Renal pelvis (tissue), 4 donors: Measurements from ENCODE around the gene SYCE3. TPM values are rescaled to one million over a fixed set of nuclear protein-coding genes. Genes with fewer than 3 reads are reported as not detected.

Experiments
- DNase-seq: peaks from one replicate; pipeline ENCODE4 v3.0.0-alpha.2; 2013
- polyA plus RNA-seq, 3 donors: library from polyadenylated mRNA; unstranded; fragments of 120-200 nt; gene quantifications; one replicate each; pipeline ENCODE4 v1.2.1, GENCODE V29; 2013; ENCODE audit not compliant: insufficient read length in 3 of 3

Gene SYCE3
- polyA plus RNA-seq, 3 donors = 0.58 TPM; not detected in 2

DNA sequence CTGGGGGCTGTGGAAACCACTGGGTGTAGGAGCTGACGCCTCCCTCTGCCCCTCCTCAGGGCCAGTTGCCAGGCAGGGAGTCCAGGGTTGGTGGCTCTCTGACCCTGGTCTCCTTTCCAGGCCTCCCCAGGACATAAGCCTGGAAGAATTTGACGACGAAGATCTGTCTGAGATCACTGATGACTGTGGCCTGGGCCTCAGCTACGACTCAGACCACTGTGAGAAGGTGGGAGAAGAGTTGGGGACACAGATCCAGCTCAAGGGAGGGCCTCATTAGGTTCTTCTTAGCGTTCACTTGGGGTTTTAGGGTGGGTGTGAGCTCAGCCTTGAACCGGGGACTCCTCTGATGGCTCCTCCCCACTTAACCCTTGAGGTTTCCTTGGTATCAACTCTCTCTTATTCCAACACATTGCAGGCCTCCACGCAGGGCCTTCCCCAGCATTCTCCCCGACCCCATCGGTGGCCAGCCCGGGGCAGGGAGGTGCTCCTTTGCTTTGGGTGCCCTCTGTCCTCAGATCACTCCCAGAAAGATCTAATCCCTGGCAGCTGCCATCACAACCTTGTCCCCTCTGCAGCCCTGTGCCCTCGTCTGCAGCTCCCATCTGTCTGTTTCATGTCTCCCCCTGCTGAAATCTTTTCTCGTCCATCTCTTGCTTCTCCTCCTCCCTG lies 39.1 kb upstream of the SYCE3 start:
- DNase-seq = no peak

DNA sequence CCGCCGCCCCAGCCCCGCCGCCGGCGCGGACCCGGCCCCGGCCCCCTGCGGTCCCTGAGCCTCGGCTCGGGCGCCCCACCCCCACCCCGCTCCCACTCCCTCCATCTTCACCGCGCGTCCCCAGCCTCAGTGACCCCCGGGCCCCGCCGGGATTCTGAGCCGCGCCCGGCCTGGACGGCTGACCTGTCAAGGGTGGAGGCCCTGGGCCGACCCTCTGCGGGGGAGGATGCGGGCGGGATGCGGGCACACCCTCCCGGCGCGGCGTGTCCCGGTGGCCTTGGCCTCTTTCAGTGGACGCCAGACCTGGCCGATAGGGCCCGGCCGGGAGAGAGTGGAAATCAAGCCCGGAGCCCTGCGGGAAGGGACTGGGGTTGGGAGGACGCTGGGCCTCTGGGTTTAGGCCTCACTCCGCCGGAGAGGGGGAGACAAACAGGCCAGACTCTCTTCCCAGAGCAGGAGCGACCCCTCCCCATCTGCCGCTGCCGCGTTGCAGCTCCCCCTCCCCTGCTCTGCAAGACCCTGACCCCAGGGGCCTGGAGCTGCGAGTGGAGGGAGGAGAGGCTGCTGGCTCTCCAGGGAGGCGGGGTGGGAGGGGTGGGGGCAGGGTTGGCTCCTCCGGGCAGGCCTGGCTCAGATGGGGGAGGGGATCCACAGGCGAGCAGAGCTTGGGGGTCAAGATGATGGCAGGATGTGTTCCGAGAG lies 38.4 kb upstream of the SYCE3 start:
- no peak for DNase-seq

DNA sequence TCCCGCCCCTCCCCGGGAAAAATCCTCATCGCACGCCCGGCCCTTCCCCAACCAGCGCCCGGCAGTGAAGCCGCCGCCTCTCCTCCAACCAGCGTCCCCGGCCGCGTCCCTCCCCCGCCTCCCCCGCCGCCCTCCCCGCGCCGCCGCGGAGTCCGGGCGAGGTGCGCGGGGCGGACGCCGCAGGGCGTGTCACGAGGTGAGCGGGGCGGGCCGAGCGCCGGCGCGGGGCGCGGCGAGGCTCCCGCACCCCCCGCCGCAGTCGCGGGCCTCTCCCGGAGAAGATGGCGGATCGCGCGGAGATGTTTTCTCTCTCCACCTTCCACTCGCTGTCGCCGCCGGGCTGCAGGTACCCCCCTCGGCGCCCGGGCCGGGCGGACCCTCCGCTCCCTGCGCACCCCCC lies 37.8 kb upstream of the SYCE3 start, which contains the start of gene MAPK8IP2:
Gene MAPK8IP2 (plus strand): TSS at position 256 of the 400 bp plus-strand sequence. CDS start 26 bp downstream, at position 282.
- no peak for DNase-seq

DNA sequence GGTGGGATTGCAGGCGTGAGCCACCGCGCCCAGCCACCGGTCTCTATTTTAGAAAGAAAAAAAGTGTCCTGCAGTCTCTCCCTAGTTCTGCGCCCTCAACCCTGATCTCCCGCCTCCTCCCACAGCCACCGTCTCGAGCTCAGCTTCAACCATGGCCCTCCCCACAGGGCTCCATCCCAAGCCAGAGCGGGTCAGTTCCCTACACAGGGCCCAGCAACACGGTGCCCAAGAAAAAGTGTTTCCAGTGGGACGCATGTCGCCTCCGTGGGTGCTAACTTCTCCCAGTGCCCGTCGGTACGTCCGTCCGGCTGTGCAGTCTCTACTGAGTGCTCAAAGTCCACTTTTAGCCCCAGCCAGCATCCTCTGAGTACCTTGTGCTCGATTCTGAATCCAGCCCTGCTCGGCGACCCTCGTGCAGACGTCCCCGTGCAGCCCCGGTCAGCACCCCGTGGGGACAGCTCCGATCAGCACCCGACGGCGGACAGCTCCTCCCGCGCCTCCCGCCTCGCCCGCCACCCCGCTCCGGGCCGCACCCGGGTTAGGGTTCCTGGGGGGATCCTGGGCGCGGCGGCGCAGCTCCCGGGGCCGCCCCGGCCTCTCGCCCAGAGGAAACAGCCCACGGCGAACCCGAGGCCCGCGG lies 37.2 kb upstream of the SYCE3 start:
- DNase-seq = peak; percentile 49

DNA sequence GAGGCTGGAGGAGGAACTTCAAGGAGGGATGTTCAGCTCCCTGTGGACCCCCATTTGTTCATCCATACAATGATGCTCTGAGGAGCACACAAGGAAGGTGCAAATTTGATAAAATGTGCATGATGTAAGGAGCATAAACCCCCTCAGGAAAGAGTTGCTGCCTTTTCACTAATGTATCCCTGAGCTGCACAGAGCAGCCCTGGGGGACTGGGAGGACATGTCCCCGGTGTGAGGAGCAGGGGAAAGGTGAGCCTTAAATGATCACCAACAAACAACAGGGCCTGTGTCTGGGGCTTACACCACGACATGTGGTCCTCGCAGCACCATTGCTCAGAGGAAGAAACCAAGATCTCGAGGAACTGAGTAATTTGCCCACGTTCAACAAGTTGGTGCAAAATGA lies 34.4 kb upstream of the SYCE3 start:
- no peak for DNase-seq

DNA sequence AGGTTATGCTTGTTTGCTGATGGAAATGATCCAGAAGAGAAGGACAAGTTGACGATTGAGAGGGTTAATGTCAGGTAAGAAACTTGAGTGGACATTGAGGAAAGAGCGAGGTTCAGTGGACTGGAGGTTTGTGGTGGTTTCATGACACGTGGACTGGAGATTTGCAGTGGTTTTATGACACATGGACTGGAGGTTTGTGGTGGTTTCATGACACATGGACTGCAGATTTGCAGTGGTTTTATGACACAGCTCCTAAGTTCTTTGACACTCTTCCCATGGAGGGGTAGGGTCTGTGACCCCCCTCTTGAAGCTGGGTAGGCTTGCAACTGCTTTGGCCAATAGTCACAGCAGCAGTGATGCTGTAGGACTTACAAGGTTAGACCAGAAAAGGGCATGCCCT lies 32.5 kb upstream of the SYCE3 start:
- no peak for DNase-seq

DNA sequence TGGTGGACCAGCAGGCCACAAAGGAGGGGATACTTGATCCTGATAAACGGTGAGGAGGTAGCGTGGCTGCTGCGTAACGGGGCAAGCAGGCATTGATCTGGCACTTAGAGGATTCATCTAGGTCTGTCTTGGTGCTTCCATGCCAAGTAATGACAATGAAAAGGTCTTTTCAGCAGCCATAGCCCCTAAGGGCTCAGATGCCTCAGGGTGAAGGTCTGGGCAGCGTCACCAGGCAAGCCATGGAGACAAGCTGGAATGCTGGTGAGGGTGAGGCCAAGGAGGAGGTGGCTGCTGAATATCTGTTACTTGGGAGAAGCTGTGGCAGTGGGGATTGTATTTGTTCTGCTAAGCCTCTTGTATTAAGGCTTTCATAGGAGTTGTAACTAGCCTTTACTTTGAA lies 24.7 kb upstream of the SYCE3 start:
- DNase-seq = no peak

DNA sequence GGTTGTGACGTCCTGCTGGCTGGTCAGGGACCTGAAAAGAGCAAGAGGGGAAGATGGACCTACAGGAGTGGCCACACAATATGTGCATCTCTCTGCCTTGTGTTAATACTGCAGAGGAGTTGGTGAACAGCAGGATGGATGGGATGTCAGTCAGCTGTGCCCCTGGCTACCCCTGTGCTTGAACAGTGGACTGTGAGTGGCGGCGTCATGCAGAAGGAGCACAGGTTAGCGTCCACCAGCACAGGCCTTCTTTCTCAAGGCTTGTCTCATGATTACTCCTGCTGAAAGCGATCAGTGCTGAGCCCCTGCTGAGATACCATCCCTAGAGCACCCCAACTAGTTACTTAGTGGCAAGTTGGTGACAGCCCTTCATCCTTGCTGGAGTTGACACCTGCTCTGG lies 23.7 kb upstream of the SYCE3 start:
- no peak for DNase-seq

DNA sequence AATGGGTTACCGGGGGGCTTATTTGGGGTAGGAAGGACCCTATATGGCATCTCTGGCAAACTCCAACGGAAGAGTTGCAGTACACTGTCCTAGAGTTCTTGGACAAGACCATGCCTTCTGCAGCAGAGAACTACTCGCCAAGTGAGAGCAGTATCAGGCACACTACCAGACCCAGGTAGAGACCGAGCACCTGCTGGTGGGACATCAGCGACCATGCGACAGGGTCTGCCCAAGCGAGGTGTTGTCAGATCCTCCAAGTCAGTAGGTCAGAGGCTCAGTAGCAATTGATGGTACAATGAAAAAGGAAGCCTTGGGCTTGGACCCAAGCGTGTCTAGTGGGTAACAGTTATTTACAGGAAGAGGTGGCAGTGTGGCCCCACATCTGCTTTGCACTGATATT lies 23.1 kb upstream of the SYCE3 start:
- DNase-seq = no peak

DNA sequence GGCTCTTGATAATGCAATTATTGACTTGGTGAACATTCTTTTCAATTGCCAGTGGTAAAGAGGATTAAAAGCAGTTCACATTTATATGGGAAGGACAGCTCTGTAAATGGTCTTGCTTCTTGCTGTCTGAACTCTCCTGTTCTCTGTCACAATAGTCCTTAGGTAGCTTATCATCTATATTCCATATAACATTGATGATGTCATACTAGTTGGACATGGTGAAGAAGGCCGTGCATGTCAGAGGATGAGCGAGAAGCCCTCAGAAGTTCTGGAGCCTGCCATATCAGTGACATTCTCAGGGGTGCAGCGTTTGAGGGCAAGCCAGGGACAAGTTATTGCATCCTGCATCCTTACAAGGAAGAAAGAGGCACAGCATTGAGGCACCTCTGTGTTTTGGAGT lies 22.5 kb upstream of the SYCE3 start:
- DNase-seq = no peak

DNA sequence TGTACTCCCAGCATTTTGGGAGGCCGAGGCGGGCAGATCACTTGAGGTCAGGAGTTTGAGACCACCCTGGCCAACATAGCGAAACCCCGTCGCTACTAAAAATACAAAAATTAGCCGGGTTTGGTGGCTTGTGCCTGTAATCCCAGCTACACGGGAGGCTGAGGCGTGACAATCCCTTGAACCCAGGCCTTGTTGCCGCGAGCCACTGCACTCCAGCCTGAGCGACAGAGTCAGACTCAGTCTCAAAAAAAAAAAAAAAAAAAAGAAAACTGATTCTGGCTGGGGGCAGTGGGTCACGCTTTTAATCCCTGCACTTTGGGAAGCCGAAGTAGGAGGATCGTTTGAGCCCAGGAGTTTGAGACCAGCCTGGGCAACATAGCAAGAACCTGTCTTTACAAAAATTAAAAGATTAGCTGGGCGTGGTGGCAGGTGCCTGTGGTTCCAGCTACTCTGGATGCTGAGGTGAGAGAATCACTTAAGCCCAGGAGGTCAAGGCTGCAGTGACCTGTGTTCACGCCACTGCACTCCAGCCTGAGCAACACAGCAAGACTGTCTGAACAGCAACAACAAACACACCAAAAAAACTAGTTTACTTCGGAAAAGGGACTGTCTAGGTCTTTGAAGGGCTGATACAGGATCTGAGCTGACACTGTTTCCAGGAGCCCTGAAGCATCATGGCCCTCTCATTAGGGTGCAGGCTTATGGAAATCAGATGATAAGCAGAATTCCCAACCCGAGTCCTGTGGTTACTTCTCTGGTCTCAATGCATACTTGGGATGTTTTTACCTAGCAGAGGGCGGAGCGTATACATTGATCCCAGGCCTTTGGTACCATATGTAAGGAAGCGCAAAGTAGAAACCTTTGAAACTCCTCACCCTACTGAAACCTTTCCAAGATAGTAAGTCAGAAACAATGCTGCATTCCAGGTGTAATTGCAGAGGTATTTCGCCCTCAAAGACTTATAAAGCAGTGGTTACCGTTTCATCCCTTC lies 21.7 kb upstream of the SYCE3 start:
- no peak for DNase-seq

DNA sequence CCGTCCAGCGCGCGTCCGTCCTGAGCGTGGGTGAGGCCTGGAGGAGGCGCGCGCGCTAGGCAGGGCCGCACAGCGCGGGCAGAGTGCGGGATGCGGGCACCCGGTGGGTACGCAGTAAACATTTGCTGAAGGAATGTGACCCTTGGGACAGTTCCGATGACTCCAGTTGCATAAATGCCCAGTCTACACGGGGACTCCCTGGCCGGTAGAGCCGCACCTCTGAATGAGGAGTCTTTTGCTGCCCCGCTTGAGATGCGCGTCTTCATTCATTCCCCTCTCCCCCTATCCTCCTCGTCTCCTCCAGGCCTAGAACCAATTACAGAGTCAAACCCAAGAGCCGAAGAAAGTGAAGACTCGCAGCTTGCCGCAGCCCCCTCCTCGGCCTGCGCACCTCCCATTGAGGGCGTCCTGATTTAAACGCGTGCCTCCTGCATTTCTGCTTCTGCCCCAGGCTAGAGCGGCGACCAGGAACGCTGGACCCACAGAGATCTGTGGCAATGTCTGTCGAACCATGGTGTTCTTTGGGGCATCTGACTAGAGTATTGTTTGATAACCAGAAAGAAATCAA lies 20.7 kb upstream of the SYCE3 start:
- no peak for DNase-seq

DNA sequence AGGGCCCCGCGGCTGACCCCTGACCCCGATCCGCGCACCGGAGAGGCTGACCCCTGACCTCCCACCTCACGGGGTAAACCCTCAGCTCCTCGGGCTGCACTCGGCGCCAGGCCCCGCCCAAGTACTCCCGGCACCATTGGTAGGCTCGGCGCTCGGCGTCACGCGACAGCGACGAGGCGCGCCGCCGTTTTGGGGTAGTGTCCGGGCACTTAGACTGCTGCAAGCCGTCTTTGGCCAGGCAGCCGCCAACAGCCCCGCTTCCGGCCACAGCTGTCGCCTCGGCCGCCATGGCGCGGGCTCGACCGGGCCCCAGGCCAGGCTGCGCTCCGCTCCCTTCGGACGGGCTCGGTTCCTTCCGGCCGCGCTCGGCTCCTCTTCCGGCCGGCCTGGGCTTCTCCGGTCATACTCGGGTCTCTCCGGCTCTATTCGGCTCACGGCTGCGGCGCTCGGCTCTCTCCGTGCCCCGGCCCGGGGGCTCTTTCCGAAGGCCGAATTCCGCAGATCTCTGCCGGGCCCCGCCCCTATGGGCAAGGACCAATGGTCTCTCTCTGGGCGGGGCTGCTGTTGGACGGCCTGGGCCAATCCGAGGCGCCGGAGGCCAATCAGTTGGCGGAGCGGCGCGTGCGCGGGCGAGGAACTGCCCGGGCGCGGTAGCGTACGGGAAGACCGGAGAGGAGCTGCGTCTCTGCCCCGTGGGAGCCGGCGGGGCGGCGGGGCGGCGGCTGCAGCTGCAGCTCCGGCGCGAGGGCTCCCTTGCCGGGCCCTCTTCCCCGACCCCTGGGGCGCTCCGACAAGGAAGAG lies 20.0 kb upstream of the SYCE3 start, which contains the start of gene CHKB:
Gene CHKB (minus strand): TSS at position 357 of the 801 bp plus-strand sequence. CDS start 68 bp downstream, at position 289.
- peak; percentile 98 for DNase-seq

DNA sequence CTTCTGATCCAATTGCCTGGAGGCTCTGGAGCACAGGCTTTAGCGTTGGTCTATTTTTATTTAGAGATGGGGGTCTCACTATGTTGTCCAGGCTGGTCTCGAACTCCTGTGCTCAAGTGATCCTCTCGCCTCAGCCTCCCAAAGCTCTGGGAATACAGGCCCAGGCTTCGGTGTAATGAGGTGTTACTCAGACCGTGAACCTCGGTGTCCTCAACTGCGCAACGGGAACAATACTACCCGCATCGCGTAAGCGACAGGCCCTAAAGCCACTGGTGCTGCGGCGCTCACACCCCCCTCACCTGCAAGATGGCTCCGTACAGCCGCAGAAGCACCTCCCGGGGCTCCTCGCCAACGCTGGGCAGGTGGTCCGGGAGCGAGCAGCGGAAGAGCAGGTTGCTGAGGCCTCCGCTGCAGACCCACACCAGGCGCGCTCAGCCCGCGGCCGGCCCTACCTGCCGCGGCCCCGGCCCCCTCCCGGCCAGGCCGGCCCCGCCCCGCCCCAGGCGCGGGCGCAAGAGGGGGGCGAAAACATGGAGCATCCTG lies 19.3 kb upstream of the SYCE3 start:
- DNase-seq = no peak

DNA sequence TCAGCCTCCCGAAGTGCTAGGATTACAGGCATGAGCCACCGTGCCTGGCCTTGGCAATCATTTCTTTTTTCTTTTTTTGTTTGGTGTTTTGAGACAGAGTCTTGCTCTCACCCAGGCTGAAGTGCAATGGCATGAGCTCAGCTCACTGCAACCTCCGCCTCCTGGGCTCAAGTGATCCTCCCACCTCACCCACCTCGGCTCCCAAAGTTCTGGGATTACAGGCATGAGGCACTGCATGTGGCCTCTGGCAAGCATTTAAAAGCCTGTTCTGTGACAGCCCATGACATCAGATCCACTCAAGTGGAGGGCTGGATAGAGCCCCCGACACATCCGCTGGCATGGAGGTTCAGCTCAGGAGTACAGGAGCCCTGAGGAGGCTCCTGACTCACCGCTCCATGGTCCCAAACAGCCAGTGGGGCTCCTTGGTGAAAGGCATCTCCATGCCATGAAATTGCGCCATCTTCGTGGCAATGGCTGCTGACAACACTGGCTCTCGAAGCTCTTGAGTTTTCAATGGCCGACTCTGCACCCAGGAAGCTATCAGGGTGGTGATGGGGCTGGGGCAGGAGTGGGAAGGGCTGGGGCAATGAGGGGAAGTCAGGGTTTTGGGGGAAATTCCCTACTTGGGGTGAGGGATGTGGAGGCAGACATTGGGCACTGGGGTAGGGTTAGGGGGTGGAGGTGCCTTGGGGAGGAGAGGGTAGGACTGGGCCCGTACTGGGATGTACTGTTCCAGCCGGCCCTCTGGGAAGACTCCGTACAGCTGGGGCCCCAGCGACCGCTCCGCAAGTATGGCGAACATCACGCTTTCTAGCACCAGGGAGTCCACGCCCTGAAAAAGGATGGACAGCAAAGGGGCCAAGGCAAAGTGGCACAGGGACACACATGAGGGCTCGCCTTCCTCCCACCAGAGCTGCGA lies 18.6 kb upstream of the SYCE3 start:
- no peak for DNase-seq

DNA sequence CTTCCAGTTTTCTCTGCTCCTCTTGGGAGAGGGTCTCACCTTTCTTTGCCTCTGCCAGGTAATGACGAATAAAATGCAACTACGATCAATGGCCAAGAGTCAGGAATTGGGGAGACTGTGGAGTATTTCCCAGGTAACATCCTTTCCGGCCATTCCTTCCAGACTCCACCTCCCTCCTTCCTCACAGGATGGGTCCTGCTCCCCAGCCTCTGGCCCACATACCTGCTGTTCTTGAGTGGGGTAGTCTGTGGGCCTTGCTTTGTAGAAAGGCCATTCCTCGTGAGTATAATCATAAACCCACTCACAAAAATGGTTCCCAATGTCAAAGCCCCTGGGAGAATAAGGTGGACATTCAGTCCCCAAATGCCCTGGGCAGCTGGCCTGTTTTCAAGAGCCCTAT lies 17.0 kb upstream of the SYCE3 start:
- DNase-seq = no peak

DNA sequence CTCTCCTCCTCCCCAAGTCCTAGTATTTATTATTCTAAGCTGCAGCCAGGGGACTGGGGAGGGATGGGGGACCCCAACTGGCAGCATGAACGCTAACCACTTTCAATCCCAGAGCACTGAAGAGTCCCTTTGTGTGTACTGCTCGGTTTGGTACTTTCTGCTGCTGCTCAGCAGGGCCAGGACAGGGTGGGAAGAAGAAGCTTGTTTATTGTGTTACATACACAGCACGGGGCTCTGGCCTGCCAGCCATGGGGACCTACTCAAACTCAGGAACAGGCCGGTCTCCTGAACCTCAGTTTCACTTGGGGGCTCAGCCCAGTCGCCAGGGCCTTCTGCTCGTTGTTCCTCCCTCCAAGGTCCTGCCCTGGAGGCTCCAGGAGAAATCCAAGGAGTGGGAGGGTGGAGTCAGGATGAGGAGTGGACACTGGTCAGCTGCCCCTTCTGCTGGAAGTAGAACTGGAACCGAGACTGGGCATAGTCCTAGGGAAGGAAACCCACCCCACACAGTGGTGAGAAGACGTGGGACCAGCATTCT lies 16.1 kb upstream of the SYCE3 start:
- DNase-seq = no peak

DNA sequence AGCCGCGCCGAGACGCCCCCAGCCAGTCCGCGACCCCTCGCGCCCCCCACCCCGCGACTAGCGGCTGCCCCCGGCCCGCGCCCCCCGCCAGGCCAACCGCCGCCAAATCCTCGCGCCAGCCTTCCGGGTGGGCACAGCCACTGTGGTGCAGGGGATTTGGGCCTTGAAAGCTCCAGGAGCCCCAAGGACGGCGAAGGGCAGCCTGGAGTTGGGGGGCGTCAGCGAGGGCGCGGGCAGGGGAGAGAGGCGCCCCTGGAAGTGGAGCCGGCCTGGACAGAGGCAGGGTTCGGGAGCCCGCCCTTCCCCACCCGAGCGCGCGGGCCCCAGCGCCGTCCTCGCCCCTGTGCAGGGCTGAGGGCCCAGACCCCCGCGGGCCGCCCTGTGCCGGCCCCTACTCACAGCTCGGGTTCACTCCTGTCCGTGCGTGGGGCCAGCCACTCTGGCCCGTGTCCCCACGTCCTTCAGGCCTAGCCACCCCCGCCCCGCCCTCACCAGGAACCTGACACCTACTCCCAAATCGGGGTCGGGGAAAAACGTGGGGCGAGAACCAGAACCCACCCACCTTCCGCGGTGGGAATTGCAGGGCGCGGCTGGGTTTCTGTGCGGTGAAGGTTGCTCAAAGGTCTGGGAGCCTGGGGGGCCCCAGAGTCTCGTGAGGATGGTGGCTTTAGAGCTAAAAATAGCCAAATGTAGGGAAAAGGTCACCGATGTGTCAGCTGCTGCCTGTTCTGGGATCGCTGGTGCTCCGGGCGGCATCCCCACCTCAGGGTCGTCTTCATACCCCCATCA lies 15.5 kb upstream of the SYCE3 start, which contains the start of gene CPT1B:
Gene CPT1B (minus strand): TSS at position 441 of the 789 bp plus-strand sequence. CDS start 512 bp downstream, outside the sequence.
- DNase-seq = no peak
